Trophoblast cell (in vitro differentiated cells and primary cell): ENCODE data around the gene RB1.
"Not testable (repeated sequence)": the region's sequence is repeated elsewhere in the genome, so short reads cannot be mapped to it uniquely, and the experiment has no call there.

Source experiments
- DNase-seq, 2 donors: peaks; one replicate each; pipeline ENCODE4 v3.0.0-alpha.2; 2016
- H2AFZ ChIP-seq: 2 replicates; pipeline ENCODE4 v1.6.1; 2013; ENCODE audit warnings: low read length, moderate library complexity, mild to moderate bottlenecking; ENCODE audit not compliant: insufficient read depth, poor library complexity
- H2AK5ac ChIP-seq: 2 replicates; pipeline ENCODE4 v1.6.1; 2013; ENCODE audit warnings: mild to moderate bottlenecking, low read length
- H2BK120ac ChIP-seq: 2 replicates; pipeline ENCODE4 v1.6.1; 2013; ENCODE audit warnings: low read length, mild to moderate bottlenecking, moderate library complexity; ENCODE audit not compliant: insufficient read depth, poor library complexity
- H2BK12ac ChIP-seq: 2 replicates; pipeline ENCODE4 v1.6.1; 2013; ENCODE audit warnings: mild to moderate bottlenecking, low read length, moderate library complexity
- H2BK5ac ChIP-seq: 2 replicates; pipeline ENCODE4 v1.6.1; 2013; ENCODE audit warnings: low read length, low read depth, moderate library complexity, mild to moderate bottlenecking; ENCODE audit not compliant: poor library complexity
- H3K14ac ChIP-seq: 2 replicates; pipeline ENCODE4 v1.6.1; 2013; ENCODE audit warnings: mild to moderate bottlenecking, low read length
- H3K18ac ChIP-seq: 2 replicates; pipeline ENCODE4 v1.6.1; 2013; ENCODE audit warnings: mild to moderate bottlenecking, low read length
- H3K23ac ChIP-seq: 2 replicates; pipeline ENCODE4 v1.6.1; 2013; ENCODE audit warnings: low read length
- H3K27ac ChIP-seq: 2 replicates; pipeline ENCODE4 v1.5.1; 2013; ENCODE audit warnings: low read depth, mild to moderate bottlenecking, inconsistent platforms, low read length, moderate library complexity
- H3K27me3 ChIP-seq: 2 replicates; pipeline ENCODE4 v1.6.1; 2013; ENCODE audit warnings: inconsistent platforms, mild to moderate bottlenecking, low read length, moderate library complexity; ENCODE audit not compliant: insufficient read depth
- H3K36me3 ChIP-seq, 2 experiments: 1 replicate in 1 of 2; 2 replicates in 1 of 2; pipeline ENCODE4 v1.6.1; 2013; ENCODE audit warnings: low read length in 2 of 2, mild to moderate bottlenecking in 2 of 2, moderate library complexity in 1 of 2; ENCODE audit not compliant: insufficient read depth in 2 of 2, control insufficient read depth in 1 of 2
- H3K4ac ChIP-seq: 2 replicates; pipeline ENCODE4 v1.6.1; 2013; ENCODE audit warnings: low read depth, mild to moderate bottlenecking, low read length, moderate library complexity
- H3K4me1 ChIP-seq, 2 experiments: 1 replicate in 1 of 2; 2 replicates in 1 of 2; pipeline ENCODE4 v1.6.1; 2013; ENCODE audit warnings: low read length in 2 of 2, mild to moderate bottlenecking in 2 of 2, moderate library complexity in 1 of 2; ENCODE audit not compliant: insufficient read depth in 2 of 2, control insufficient read depth in 1 of 2
- H3K4me2 ChIP-seq: 2 replicates; pipeline ENCODE4 v1.6.1; 2013; ENCODE audit warnings: inconsistent platforms, mild to moderate bottlenecking, low read length, moderate library complexity
- H3K4me3 ChIP-seq: 2 replicates; pipeline ENCODE4 v1.5.1; 2013; ENCODE audit warnings: mild to moderate bottlenecking, low read depth, low read length, inconsistent platforms
- H3K79me1 ChIP-seq: one replicate; pipeline ENCODE4 v1.6.1; 2013; ENCODE audit warnings: low read length
- H3K79me2 ChIP-seq: 2 replicates; pipeline ENCODE4 v1.6.1; 2013; ENCODE audit warnings: low read length, mild to moderate bottlenecking; ENCODE audit not compliant: control insufficient read depth, insufficient read depth, poor library complexity
- H3K9ac ChIP-seq: 2 replicates; pipeline ENCODE4 v1.6.1; 2013; ENCODE audit warnings: mild to moderate bottlenecking, low read length
- H3K9me3 ChIP-seq: 2 replicates; pipeline ENCODE4 v1.6.1; 2013; ENCODE audit warnings: low read depth, mild to moderate bottlenecking, control low read depth, inconsistent platforms, low read length; ENCODE audit not compliant: insufficient read depth
- H4K12ac ChIP-seq: 2 replicates; pipeline ENCODE4 v1.6.1; 2013; ENCODE audit warnings: low read depth, mild to moderate bottlenecking, low read length, moderate library complexity
- H4K8ac ChIP-seq: 2 replicates; pipeline ENCODE4 v1.6.1; 2013; ENCODE audit warnings: low read depth, mild to moderate bottlenecking, low read length, moderate library complexity
- H4K91ac ChIP-seq: one replicate; pipeline ENCODE4 v1.6.1; 2013; ENCODE audit warnings: low read depth, mild to moderate bottlenecking, low read length, moderate library complexity
- WGBS: extraction: QIAGEN DNeasy Blood & Tissue Kit; methylation state at CpG from one replicate; pipeline ENCODE4 v1.1.7; 2013; ENCODE audit warnings: missing lambda C conversion rate; ENCODE audit not compliant: insufficient read length, insufficient coverage; ENCODE audit errors: extremely low coverage; 5-methylcytosine and 5-hydroxymethylcytosine counted together

RB1 gene

DNA sequence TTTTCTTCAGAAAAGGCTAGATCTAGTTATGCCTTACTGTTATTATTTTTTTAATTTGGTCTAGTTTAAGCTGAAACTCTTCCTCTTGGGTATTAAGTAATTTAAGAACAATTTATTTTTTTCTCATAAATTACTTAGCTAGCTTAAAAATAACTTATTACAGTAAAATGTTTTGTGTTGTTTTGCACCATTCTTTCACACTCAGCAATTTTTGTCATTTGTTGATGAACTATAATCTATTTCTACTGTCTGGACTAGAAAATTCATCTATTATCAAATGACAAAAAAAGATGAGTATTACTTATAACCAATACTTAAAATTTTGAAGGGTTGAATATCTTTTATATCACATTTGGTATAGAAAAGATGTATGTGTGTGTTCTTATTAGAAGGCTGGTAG, 111.0 kb downstream of the RB1 start:
- Histone ChIP-seq H4K12ac (no peak overlapping the region), H2BK120ac (no peak overlapping the region), H3K4me2 (no peak overlapping the region), H2AK5ac (no peak overlapping the region), H3K79me1 (no peaks in the 10 kb centered on the region), H4K91ac (no peak overlapping the region), H3K79me2 (no peaks in the 10 kb centered on the region), H3K18ac (no peak overlapping the region), H2AFZ (no peak overlapping the region), H2BK5ac (no peak overlapping the region), H3K27ac (no peak overlapping the region), H2BK12ac (no peak overlapping the region), H3K9me3 (peaks cover 4% of the 10 kb centered on the region), H3K27me3 (no peaks in the 10 kb centered on the region), H3K9ac (no peak overlapping the region), H3K4me1 (no peaks in the 10 kb centered on the region), H4K8ac (no peak overlapping the region), H3K36me3 (peaks cover 0 to 7% of the 10 kb centered on the region in 2 experiments), H3K4me3 (no peak overlapping the region), H3K14ac (no peak overlapping the region), H3K4ac (no peak overlapping the region), H3K23ac (no peak overlapping the region)
- DNase-seq: no peak

DNA sequence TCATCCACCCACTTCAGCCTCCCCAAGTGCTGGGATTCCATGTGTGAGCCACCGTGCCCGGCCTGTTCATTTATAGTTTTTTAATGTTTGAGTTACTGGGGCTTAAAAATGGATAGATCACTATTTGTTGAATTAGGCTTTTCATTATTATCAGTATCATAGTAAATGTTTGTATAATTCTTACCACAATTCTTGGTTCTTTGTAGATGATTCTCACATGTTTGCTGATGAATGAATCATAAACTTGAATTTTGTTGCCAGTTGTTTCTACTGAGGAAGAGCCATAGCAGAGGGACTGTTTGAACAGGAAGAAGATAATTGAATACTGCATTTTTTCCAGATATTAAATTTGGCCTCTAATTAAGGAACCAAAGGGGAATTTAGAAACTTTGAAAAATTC, 112.0 kb downstream of the RB1 start:
- Histone ChIP-seq H3K4me2 (no peak overlapping the region), H3K4me1 (no peaks in the 10 kb centered on the region), H2BK5ac (no peak overlapping the region), H4K12ac (no peak overlapping the region), H3K18ac (no peak overlapping the region), H3K14ac (no peak overlapping the region), H3K36me3 (peaks cover 0 to 7% of the 10 kb centered on the region in 2 experiments), H3K79me1 (no peaks in the 10 kb centered on the region), H3K27ac (no peak overlapping the region), H2AK5ac (no peak overlapping the region), H3K4me3 (no peak overlapping the region), H2BK12ac (no peak overlapping the region), H2AFZ (no peak overlapping the region), H3K23ac (no peak overlapping the region), H3K27me3 (no peaks in the 10 kb centered on the region), H3K9me3 (peaks cover 4% of the 10 kb centered on the region), H4K8ac (no peak overlapping the region), H3K9ac (no peak overlapping the region), H3K4ac (no peak overlapping the region), H3K79me2 (no peaks in the 10 kb centered on the region), H2BK120ac (no peak overlapping the region), H4K91ac (no peak overlapping the region)
- WGBS: no CpG with 5 or more reads among the region's 2 CpGs
- DNase-seq: no peak

DNA sequence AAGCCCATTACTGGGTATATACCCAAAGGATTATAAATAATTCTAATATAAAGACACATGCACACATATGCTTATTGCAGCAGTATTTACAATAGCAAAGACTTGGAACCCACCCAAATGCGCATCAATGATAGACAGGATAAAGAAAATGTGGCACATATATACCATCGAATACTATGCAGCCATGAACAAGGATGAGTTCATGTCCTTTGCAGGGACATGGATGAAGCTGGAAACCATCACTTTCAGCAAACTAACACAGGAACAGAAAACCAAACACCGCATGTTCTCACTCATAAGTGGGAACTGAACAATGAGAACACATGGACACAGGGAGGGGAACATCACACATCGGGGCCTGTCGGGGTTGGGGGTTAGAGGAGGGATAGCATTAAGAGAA, 118.5 kb downstream of the RB1 start:
- not testable (repeated sequence) for H3K27ac ChIP-seq, H3K23ac ChIP-seq, H4K12ac ChIP-seq, H4K8ac ChIP-seq, H3K4ac ChIP-seq, H3K9me3 ChIP-seq, H2AFZ ChIP-seq, DNase-seq, H3K4me1 ChIP-seq, H3K4me3 ChIP-seq, H2BK120ac ChIP-seq, H2AK5ac ChIP-seq, H3K14ac ChIP-seq, H3K36me3 ChIP-seq, H3K18ac ChIP-seq, H3K4me2 ChIP-seq, H3K79me1 ChIP-seq, H4K91ac ChIP-seq, H3K9ac ChIP-seq, H3K79me2 ChIP-seq, H2BK12ac ChIP-seq, H3K27me3 ChIP-seq, H2BK5ac ChIP-seq
- WGBS: no CpG with 5 or more reads among the region's 5 CpGs

DNA sequence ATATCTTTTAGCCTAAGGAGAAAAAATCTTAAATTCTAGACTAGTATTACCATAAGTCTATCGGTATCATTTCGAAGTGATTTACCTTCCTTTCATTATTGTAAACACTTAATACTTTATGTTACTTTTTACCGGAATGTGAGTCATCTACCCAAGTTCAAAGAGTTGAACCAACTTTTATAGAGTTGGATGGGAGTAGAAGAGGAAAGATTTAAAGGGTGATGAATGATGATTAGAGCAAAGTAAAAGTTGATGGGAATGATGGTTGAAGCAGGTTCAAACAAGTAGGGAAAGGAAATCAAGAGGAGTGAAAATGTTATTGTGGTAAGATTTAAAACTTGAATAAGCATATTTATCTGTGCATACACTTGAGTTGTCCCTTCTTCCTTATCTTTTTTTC, 120.7 kb downstream of the RB1 start:
- Histone ChIP-seq H3K9ac (no peak overlapping the region), H2AFZ (no peak overlapping the region), H4K91ac (no peak overlapping the region), H2BK120ac (no peak overlapping the region), H3K4me3 (no peak overlapping the region), H2AK5ac (no peak overlapping the region), H3K4me1 (no peaks in the 10 kb centered on the region), H3K27me3 (no peaks in the 10 kb centered on the region), H3K14ac (no peak overlapping the region), H2BK5ac (no peak overlapping the region), H2BK12ac (no peak overlapping the region), H4K8ac (no peak overlapping the region), H3K4ac (no peak overlapping the region), H3K9me3 (no peaks in the 10 kb centered on the region), H3K18ac (no peak overlapping the region), H3K27ac (no peak overlapping the region), H3K4me2 (no peak overlapping the region), H3K79me1 (no peaks in the 10 kb centered on the region), H3K23ac (no peak overlapping the region), H3K79me2 (no peaks in the 10 kb centered on the region), H4K12ac (no peak overlapping the region), H3K36me3 (no peaks in the 10 kb centered on the region)
- WGBS: no CpG with 5 or more reads among the region's 3 CpGs
- no peak for DNase-seq

DNA sequence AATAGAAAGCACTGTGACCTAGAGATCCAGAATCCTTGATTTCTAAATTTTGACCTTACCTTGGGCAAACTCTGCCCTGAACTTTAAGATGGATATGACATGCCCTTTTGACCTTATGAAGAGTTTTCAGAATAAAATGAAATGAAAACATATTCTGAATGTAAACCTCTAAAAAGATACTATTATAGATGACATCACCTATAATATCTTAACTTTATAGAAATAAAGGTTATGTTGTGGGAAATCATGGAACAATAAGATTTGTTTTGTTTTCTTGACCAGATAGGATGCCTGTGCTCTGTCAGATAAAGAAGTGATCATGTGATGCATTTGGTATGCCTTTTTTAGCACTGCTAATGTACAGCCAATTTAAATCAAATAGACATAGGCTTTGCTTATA, 122.5 kb downstream of the RB1 start:
- Histone ChIP-seq H3K18ac (no peak overlapping the region), H4K8ac (no peak overlapping the region), H3K4ac (no peak overlapping the region), H2BK5ac (no peak overlapping the region), H3K4me3 (no peak overlapping the region), H2BK12ac (no peak overlapping the region), H3K4me2 (no peak overlapping the region), H3K27ac (no peak overlapping the region), H3K9me3 (no peaks in the 10 kb centered on the region), H2AFZ (no peak overlapping the region), H3K4me1 (no peaks in the 10 kb centered on the region), H3K36me3 (no peaks in the 10 kb centered on the region), H2BK120ac (no peak overlapping the region), H3K79me1 (no peaks in the 10 kb centered on the region), H3K9ac (no peak overlapping the region), H4K91ac (no peak overlapping the region), H3K14ac (no peak overlapping the region), H4K12ac (no peak overlapping the region), H3K23ac (no peak overlapping the region), H3K27me3 (no peaks in the 10 kb centered on the region), H2AK5ac (no peak overlapping the region), H3K79me2 (no peaks in the 10 kb centered on the region)
- DNase-seq: no peak
